NCI-H146 treated with DMSO at 0.1 percent for 48 hours (cell line): ENCODE results near the gene AREG.

Source experiments
- DNase-seq: peaks from one replicate; lab custom pipeline; 2025; ENCODE audit not compliant: unreplicated experiment; lab: John Stamatoyannopoulos, UW

The AREG gene

DNA sequence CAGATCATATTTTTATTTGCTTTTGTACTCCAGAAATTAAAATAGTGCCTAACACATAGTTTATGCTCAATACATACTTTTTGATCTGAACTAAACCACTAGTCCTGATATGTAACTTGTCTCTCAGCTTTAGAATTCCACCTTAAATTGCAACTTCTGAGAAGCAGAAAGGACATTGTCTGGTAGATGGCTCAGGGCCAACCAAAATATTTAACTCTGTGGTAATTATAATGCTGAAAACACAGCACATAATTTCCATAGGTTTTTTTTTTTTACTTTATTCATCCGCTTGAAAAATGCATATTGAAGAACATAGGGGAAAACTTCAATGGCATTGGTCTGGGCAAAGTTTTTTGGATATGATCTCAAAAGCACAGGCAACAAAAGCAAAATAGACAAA lies 59.3 kb downstream of the AREG start:
- no peak for DNase-seq
